ENCODE data around the gene FAM193A.
A peak's percentile ranks its signal among the peaks of the same experiment; 100 is the strongest.
"Not testable (repeated sequence)": the region's sequence is repeated elsewhere in the genome, so short reads cannot be mapped to it uniquely, and the experiment has no call there.

The FAM193A gene

GRCh38 chr4:2599304-2599654 is 62.8 kb downstream of the FAM193A start:
- Mint-ChIP-seq H3K27me3 (no peaks in the 10 kb centered on the region), H3K4me1 (peaks cover 48% of the 10 kb centered on the region), H3K36me3 (ENCODE audit: low read depth) (peaks cover 10% of the 10 kb centered on the region), H3K27ac (peak overlapping the region; percentile 12), H3K4me3 (no peak overlapping the region), H3K9me3 (no peaks in the 10 kb centered on the region)
- DNase-seq = no peak
- ATAC-seq = no peak

GRCh38 chr4:2600878-2601277 is 64.4 kb downstream of the FAM193A start:
- Mint-ChIP-seq H3K27ac (peak overlapping the region; percentile 37), H3K36me3 (ENCODE audit: low read depth) (peaks cover 12% of the 10 kb centered on the region), H3K4me1 (peaks cover 52% of the 10 kb centered on the region), H3K9me3 (no peaks in the 10 kb centered on the region), H3K4me3 (no peak overlapping the region), H3K27me3 (no peaks in the 10 kb centered on the region)
- ATAC-seq (no peak), DNase-seq (no peak)

GRCh38 chr4:2604614-2605013 is 68.2 kb downstream of the FAM193A start:
- no peaks in the 10 kb centered on the region for H3K27me3 Mint-ChIP-seq
- H3K36me3 Mint-ChIP-seq (ENCODE audit: low read depth) = peaks cover 6% of the 10 kb centered on the region
- ATAC-seq (no peak), DNase-seq (no peak)
- no peak overlapping the region for H3K27ac Mint-ChIP-seq
- no peaks in the 10 kb centered on the region for H3K9me3 Mint-ChIP-seq
- H3K4me1 Mint-ChIP-seq = peaks cover 32% of the 10 kb centered on the region
- H3K4me3 Mint-ChIP-seq = no peak overlapping the region

DNA sequence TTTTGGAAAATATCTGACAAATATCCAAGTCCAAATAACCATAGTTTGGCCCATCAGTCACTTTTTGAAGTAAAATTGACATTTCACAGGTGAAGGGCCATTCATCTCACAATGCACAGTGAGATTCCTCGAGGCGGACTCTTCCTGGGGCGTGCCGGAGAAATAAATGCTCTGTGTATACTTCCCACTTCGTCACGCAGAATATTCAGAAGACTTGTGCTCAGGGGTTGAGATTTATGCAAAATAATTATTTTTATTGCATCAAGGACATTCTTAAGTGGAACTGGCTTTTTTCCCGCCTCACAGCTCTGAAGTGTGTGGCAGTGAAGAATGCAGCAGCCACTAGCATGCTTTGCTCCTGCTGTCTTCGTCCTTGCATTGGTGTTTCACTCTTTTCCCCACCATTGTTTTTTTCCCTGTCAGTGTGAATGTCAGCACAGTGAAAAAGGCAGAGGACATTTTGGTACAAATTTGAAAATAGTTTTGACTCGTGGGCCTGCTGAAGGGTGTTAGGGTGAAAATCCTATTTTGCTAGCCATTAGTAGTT is 70.6 kb downstream of the FAM193A start:
- Mint-ChIP-seq H3K4me1 (peaks cover 29% of the 10 kb centered on the region), H3K4me3 (no peak overlapping the region), H3K27me3 (no peaks in the 10 kb centered on the region), H3K27ac (no peak overlapping the region), H3K9me3 (no peaks in the 10 kb centered on the region), H3K36me3 (ENCODE audit: low read depth) (peaks cover 5% of the 10 kb centered on the region)
- DNase-seq (no peak), ATAC-seq (no peak)

DNA sequence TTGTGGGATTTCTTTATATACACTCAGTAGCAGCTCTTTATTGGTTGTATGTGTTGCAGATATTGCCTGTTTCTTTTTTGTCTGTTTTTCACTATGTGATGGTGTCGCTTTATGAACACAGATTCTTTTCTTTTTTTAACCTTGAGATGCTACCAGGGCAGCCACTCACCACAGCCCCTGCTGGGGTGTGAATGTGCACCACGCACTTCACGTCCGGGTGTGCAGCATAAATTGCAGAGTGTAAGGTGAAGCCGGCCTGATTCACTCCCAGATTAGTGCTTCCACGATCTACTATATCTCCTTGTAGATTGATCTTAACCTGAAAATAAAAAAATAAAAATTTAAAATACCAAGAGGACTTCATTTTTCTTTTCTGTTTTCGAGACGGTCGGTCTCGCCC is 71.4 kb downstream of the FAM193A start:
- Mint-ChIP-seq H3K27me3 (no peaks in the 10 kb centered on the region), H3K4me3 (no peak overlapping the region), H3K9me3 (no peaks in the 10 kb centered on the region), H3K4me1 (peaks cover 33% of the 10 kb centered on the region), H3K27ac (no peak overlapping the region), H3K36me3 (ENCODE audit: low read depth) (peaks cover 5% of the 10 kb centered on the region)
- DNase-seq (no peak), ATAC-seq (no peak)

GRCh38 chr4:2608291-2608690 is 71.8 kb downstream of the FAM193A start:
- DNase-seq = no peak
- H3K4me1 Mint-ChIP-seq = peaks cover 34% of the 10 kb centered on the region
- no peak overlapping the region for H3K27ac Mint-ChIP-seq
- H3K4me3 Mint-ChIP-seq = no peak overlapping the region
- no peaks in the 10 kb centered on the region for H3K9me3 Mint-ChIP-seq
- no peak for ATAC-seq
- no peaks in the 10 kb centered on the region for H3K27me3 Mint-ChIP-seq
- peaks cover 5% of the 10 kb centered on the region for H3K36me3 Mint-ChIP-seq (ENCODE audit: low read depth)

- Mint-ChIP-seq H3K9me3 (no peaks in the 10 kb centered on the region), H3K4me3 (no peak overlapping the region), H3K27me3 (no peaks in the 10 kb centered on the region), H3K4me1 (peaks cover 33% of the 10 kb centered on the region), H3K36me3 (ENCODE audit: low read depth) (peaks cover 3% of the 10 kb centered on the region), H3K27ac (no peak overlapping the region)
- DNase-seq (no peak), ATAC-seq (no peak)
Observed at GRCh38 chr4:2615821-2616220, 79.4 kb downstream of the FAM193A start.

DNA sequence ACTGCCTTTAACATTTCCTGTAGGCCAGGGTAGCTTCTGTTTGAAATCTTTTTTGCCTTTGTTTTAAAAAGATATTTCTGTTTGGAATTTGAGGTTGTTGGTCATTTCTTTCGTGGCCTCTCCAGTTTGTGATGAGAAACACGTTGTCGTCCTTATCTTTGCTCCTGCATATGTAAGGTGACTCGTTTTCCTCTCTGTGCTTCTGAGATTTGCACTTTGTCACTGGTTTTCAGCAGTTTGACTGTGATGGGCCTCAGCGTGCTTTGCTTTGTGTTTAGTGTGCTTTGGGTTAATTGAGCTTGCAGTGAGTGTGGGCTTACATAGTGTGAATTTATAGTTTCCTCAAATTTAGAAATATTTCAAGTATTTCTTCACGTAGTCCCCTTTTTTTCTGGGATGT is 81.5 kb downstream of the FAM193A start:
- Mint-ChIP-seq H3K9me3 (no peaks in the 10 kb centered on the region), H3K4me3 (no peak overlapping the region), H3K27ac (no peak overlapping the region), H3K36me3 (ENCODE audit: low read depth) (peaks cover 2% of the 10 kb centered on the region), H3K27me3 (no peaks in the 10 kb centered on the region), H3K4me1 (peaks cover 26% of the 10 kb centered on the region)
- DNase-seq = no peak
- ATAC-seq = no peak

DNA sequence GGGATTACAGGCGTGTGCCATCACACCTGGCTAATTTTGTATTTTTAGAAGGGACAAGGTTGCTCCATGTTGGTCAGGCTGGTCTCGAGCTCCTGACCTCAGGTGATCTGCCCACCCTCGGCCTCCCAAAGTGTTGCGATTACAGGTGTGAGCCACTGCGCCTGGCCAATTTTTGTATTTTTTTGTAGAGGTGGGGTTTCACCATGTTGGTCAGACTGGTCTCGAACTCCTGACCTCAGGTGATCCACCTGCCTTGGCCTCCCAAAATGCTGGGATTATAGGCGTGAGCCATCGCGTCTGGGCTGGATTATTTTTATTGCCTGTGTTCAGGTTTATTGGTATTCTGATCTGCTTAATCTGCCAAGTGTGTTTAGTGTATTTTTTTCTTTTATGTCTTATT is 82.3 kb downstream of the FAM193A start:
- H3K9me3 Mint-ChIP-seq; H3K27ac Mint-ChIP-seq; DNase-seq; H3K36me3 Mint-ChIP-seq (ENCODE audit: low read depth); ATAC-seq; H3K27me3 Mint-ChIP-seq; H3K4me3 Mint-ChIP-seq: not testable (repeated sequence)
- peaks cover 26% of the 10 kb centered on the region for H3K4me1 Mint-ChIP-seq

- DNase-seq (no peak), ATAC-seq (no peak)
- Mint-ChIP-seq H3K9me3 (no peaks in the 10 kb centered on the region), H3K27me3 (no peaks in the 10 kb centered on the region), H3K4me3 (no peak overlapping the region), H3K36me3 (ENCODE audit: low read depth) (no peaks in the 10 kb centered on the region), H3K27ac (no peak overlapping the region), H3K4me1 (peaks cover 20% of the 10 kb centered on the region)
Observed at GRCh38 chr4:2619459-2619858, 83.0 kb downstream of the FAM193A start.

DNA sequence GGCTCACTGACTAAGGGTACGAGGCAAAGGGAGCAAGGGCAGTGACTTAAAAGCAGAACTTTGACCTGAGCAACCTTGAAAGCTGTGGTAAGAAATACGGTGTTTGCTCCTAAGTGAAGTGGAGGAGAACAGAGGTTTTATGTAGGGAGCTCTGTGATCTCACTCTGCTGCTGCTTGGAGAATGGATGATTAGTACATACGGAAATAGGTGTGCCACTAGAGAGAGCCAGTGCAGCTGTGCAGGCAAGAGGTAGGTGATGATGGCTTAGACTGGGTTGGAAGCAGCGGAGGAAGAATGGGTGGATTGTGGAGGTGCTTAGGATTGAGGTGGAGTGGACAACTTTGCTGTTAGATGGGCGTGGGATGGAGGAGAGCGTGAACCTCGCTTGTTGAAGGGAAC is 85.0 kb downstream of the FAM193A start:
- no peak overlapping the region for H3K4me3 Mint-ChIP-seq
- H3K4me1 Mint-ChIP-seq = peaks cover 13% of the 10 kb centered on the region
- H3K27me3 Mint-ChIP-seq = no peaks in the 10 kb centered on the region
- peaks cover 5% of the 10 kb centered on the region for H3K36me3 Mint-ChIP-seq (ENCODE audit: low read depth)
- no peak for DNase-seq
- no peak overlapping the region for H3K27ac Mint-ChIP-seq
- H3K9me3 Mint-ChIP-seq = no peaks in the 10 kb centered on the region
- no peak for ATAC-seq

GRCh38 chr4:2623442-2623841 is 87.0 kb downstream of the FAM193A start:
- Mint-ChIP-seq H3K27ac (no peak overlapping the region), H3K27me3 (no peaks in the 10 kb centered on the region), H3K4me1 (peaks cover 7% of the 10 kb centered on the region), H3K36me3 (ENCODE audit: low read depth) (peaks cover 13% of the 10 kb centered on the region), H3K4me3 (no peak overlapping the region), H3K9me3 (no peaks in the 10 kb centered on the region)
- no peak for DNase-seq
- no peak for ATAC-seq

DNA sequence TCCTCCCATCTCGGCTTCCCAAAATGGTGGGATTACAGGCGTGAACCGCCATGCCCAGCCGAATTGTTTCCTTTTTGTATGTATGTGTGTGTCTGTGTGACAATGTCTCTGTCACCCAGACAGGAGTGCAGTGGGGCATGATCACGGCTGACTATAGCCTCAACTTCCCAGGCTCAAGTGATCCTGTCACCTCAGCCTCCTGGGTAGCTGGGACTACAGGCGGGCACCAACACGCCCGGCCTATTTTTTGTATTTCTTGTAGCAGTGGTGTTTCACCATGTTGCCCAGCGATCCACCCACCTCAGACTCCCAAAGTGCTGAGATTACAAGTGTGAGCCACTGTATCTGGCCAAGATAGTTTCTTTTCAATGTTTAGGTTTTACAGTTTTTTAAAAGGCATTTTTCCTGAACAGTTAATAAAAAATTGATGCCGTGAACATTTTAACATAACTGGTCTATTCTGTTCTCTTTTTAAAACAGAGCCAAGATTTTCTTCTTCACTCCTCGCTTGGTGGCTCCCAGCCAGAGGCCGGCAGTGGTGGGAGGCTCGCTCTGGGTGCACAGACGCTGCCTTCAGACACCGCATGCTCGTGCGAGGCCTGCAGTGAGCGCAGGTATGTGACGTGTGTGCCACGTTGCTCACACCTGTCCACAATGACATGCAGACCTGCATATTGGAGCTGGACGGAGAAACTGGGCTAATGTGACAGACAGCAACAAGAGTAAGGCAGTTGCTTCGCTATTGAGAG is 88.5 kb downstream of the FAM193A start:
- no peaks in the 10 kb centered on the region for H3K4me1 Mint-ChIP-seq
- no peaks in the 10 kb centered on the region for H3K27me3 Mint-ChIP-seq
- ATAC-seq (no peak), DNase-seq (no peak)
- H3K36me3 Mint-ChIP-seq (ENCODE audit: low read depth) = peaks cover 17% of the 10 kb centered on the region
- no peaks in the 10 kb centered on the region for H3K9me3 Mint-ChIP-seq
- H3K4me3 Mint-ChIP-seq = no peak overlapping the region
- no peak overlapping the region for H3K27ac Mint-ChIP-seq

DNA sequence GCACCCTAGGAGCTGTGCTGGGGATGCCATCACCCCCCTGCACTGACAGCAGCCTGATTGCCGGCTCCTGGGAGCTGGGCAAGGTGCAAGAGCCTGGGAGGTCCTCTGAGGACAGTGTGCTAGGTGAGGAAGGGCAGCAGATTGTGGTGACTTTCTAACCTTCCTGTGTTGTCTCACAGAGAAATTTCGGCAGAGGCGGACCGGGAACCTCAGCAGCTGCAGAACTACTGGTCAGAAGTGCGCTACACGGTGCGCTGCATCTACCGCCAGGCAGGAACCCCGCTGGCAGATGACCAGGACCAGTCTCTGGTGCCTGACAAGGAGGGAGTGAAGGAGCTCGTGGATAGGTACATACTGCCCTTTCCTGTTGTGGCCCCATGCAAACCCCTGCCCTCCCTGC is 89.8 kb downstream of the FAM193A start:
- Mint-ChIP-seq H3K27me3 (no peaks in the 10 kb centered on the region), H3K36me3 (ENCODE audit: low read depth) (peaks cover 17% of the 10 kb centered on the region), H3K4me1 (no peaks in the 10 kb centered on the region), H3K27ac (no peak overlapping the region), H3K4me3 (no peak overlapping the region), H3K9me3 (no peaks in the 10 kb centered on the region)
- DNase-seq (no peak), ATAC-seq (no peak)

DNA sequence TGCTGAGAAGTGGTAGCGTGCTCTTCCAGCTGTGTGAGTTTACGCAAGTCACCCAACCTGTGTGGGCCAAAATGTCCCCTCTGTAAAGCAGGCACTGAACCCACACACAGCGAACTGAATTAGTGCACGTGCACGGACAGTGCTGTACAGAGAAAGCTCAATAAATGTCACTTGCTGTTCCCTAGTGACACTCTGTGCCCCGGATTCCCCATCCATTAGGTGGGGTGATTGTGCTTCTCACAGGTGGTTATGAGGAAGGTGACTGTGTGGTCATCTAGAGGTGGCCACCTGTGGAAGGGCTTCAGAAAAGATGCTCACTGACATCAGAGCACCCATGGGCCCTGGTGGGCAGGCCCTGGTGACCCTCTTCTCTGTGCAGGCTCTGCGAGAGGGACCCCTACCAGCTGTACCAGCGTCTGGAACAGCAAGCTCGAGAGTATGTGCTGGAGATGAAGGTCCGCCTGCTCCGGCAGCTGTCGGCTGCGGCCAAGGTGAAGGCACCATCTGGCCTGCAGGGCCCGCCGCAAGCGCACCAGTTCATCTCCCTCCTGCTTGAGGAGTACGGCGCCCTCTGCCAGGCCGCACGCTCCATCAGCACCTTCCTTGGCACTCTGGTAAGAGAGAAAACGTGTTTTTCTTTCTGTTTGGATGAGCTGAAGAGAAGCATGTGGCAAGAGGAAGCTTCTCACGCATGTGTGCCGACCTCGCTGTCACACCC is 94.3 kb downstream of the FAM193A start:
- no peaks in the 10 kb centered on the region for H3K27me3 Mint-ChIP-seq
- H3K36me3 Mint-ChIP-seq (ENCODE audit: low read depth) = peaks cover 22% of the 10 kb centered on the region
- no peak for DNase-seq
- no peak overlapping the region for H3K4me3 Mint-ChIP-seq
- ATAC-seq = no peak
- H3K4me1 Mint-ChIP-seq = no peaks in the 10 kb centered on the region
- H3K9me3 Mint-ChIP-seq = no peaks in the 10 kb centered on the region
- H3K27ac Mint-ChIP-seq = no peak overlapping the region
